GM19099 (cell line): ENCODE measurements around the gene PSG1.
"Not testable (repeated sequence)": the region's sequence is repeated elsewhere in the genome, so short reads cannot be mapped to it uniquely, and the experiment has no call there.

Experiments
- POLR2A ChIP-seq: IDR thresholded peaks from 3 replicates; pipeline ENCODE4 v1.6.1; 2011; ENCODE audit warnings: low read depth; ENCODE audit not compliant: insufficient read length; ENCODE audit errors: extremely low read depth

Gene PSG1

GRCh38 chr19:42879613-42880012, at the start of gene PSG1:
Gene PSG1 (minus strand): TSS chr19:42879713. CDS start chr19:42879581, 132 bp downstream.
- TF ChIP-seq POLR2A = no peak

DNA sequence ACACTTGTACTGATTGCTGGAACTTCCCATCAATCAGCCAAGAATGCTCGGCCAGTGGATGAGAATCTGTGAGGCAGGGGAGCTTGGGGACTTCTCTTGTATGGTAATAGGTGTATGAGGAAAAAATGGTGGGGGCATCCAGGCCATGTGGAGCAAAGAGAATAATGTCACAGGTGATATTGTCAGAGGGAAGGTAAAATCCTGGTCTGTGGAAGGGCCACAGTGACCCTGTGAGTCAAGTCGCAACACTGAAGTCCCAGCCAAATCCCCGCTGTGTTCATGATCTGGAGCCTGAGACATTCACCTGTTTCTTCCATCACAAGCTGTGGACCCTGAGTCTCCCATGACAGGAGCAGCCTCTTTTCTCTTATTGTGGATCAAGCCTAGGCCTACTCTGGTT, 49.4 kb upstream of the PSG1 start:
- TF ChIP-seq POLR2A = no peak

DNA sequence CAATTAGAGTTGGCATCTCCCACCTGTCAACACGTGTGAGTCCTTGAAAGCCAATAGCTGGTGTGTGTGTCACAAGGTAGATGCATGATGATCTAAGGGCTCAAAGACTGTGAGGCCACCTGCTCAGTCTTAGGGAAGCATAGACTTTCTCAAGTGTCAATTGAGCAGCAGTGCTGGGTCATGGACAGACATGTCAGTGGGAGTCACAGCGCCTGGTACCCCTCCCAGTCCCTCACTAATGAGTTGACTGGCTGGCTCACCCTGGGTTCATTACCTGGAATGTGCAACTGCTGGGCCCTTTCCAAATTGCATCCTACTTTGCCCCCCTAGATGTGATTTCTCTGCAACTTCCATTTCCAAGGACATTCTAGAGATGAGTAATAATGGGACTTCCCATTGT, 47.3 kb upstream of the PSG1 start:
- no peak for TF ChIP-seq POLR2A

GRCh38 chr19:42919757-42920079, 40.2 kb upstream of the PSG1 start:
- TF ChIP-seq POLR2A = no peak

DNA sequence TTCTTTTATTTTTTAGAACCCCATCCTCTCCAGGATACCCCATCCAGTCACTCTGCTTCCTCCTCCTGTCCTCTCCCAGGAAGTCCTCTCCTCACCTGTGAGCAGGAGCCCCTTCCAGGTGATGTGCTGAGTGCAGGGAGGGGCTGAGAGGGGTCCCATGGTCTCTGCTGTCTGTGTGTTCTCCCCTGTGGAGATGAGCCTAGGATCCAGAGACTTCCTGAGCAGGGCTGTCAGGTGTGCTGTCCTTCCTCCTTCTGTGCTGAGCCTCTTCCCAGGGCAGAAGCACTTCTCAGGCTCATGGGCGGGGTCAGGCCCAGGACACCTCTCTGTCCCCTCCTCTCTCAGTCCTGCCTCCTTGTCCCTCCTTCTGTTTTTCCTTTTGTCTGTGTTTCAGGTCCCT, 38.1 kb upstream of the PSG1 start, which contains the start of gene PSG6:
Gene PSG6, minus strand, starts transcription at position 261 of the 400 bp plus-strand sequence. Its CDS starts 102 bp downstream, at position 159.
- TF ChIP-seq POLR2A = not testable (repeated sequence)

GRCh38 chr19:42872608-42873007, 6.9 kb downstream of the PSG1 start:
- TF ChIP-seq POLR2A = no peak

DNA sequence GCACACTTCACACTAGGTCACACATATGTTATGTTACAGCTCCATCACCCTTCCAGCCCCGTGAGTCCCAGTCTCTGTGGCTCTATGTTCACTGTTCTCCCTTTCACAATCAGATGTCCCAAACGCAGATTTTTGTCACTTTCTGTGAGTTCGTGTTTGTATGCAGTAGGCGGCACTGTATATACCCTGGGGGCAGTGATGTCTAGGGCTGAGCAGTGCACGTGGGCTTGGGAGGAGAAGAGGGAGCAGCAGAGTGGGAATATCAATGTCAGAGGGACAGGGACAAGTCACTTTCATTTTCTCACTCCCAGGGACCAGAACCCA, 22.0 kb downstream of the PSG1 start:
- TF ChIP-seq POLR2A = no peak

- no peak for TF ChIP-seq POLR2A
Measured at GRCh38 chr19:42850981-42851717, 28.4 kb downstream of the PSG1 start.

GRCh38 chr19:42846597-42846996, 32.9 kb downstream of the PSG1 start:
- no peak for TF ChIP-seq POLR2A

DNA sequence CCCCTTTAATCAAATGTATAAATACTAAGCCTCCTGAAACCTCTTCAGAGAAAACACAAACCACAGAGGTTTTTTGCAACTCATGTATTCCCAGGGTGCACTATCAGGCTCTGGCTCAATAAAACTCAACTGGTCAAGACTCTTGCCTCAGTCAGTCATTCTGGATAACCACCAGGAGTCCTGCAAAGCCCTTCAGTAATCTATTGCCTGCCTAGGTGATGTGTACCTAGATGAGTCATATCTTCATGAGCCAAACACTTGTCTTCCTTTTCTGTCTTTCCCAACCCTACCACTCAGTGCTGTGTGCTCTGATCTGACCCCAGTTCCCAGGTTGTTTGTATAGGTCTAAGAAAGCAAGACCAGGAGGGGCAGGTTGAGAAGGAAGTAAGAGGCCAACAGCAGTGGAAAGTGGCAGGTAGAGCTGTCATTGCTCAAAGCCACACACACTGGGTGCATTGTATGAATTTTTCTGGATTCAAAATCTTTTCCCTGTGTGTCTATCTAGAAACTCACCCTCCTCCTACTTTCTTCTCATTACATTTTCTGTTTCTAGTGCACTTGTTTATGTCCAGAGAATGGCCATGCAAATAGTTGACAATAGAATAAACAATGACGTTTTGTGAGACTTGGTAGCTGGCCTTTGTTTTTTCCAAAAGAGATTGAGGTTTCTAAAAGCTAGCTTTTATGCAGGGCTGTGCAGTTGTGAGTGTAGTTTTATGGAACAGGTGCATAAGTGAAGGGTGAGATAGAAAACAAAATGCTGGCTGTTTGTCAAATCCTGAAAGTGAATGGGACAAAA, 48.1 kb downstream of the PSG1 start:
- TF ChIP-seq POLR2A = no peak

- no peak for TF ChIP-seq POLR2A
Measured at GRCh38 chr19:42816894-42817293, 62.6 kb downstream of the PSG1 start.
